Right atrium auricular region (tissue), 2 donors: ENCODE results near the gene RBM17. TPM values are rescaled to one million over a fixed set of nuclear protein-coding genes. Genes with fewer than 3 reads are reported as not detected.
"Not testable (repeated sequence)": the region's sequence is repeated elsewhere in the genome, so short reads cannot be mapped to it uniquely, and the experiment has no call there.

ENCODE experiments used
- DNase-seq: peaks from one replicate; pipeline ENCODE4 v3.0.0-alpha.2; 2019; ENCODE audit warnings: low spot score
- H3K27ac ChIP-seq, 2 donors: fragments of 200-600 bp; sonication (generic); 1 replicate in 1 of 2; 2 replicates in 1 of 2; pipeline ENCODE4 v1.5.1; 2016 to 2019
- H3K27me3 ChIP-seq, 2 donors: fragments of 200-600 bp; sonication (generic); one replicate each; pipeline versions ENCODE4 v1.5.1 to v1.6.0; 2017 to 2019
- H3K36me3 ChIP-seq: fragments of 200-600 bp; sonication (generic); one replicate; pipeline ENCODE4 v1.5.1; 2016
- H3K4me1 ChIP-seq, 2 donors: fragments of 200-600 bp; sonication (generic); one replicate each; pipeline versions ENCODE4 v1.5.1 to v1.6.0; 2017 to 2019
- H3K4me3 ChIP-seq, 2 donors: fragments of 200-600 bp; sonication (generic); 1 replicate in 1 of 2; 2 replicates in 1 of 2; pipeline ENCODE4 v1.5.1; 2017 to 2019; ENCODE audit warnings: mild to moderate bottlenecking in 1 of 2, moderate library complexity in 1 of 2
- H3K9me3 ChIP-seq, 2 donors: fragments of 200-600 bp; sonication (generic); one replicate each; pipeline ENCODE4 v1.5.1; 2019
- CTCF ChIP-seq, 2 donors: fragments of 200-600 bp; sonication (generic); IDR thresholded peaks; one replicate each; pipeline ENCODE4 v1.5.1; 2019; ENCODE audit warnings: antibody characterized with exemption in 2 of 2
- total RNA-seq, 2 donors: library from RNA; depleted of rRNA; stranded (reverse); fragments of >200 nt; gene quantifications; one replicate each; pipeline ENCODE4 v1.1.0, GENCODE V29; 2016

Gene RBM17
- total RNA-seq, 2 donors from 2014 or later: 27.4 to 30.1 TPM

GRCh38 chr10:6098156-6098555, 9.3 kb downstream of the RBM17 start:
- TF ChIP-seq CTCF (IDR thresholded peaks at IDR 0.05): no peak
- H3K36me3 ChIP-seq: peaks cover 30% of the 10 kb centered on the region
- H3K4me1 ChIP-seq: peaks cover 0 to 24% of the 10 kb centered on the region in 2 donors
- H3K9me3 ChIP-seq: no peaks in the 10 kb centered on the region
- no peak overlapping the region for H3K27ac ChIP-seq
- H3K27me3 ChIP-seq: no peaks in the 10 kb centered on the region
- H3K4me3 ChIP-seq: no peak overlapping the region
- DNase-seq: no peak

GRCh38 chr10:6100370-6100769, 11.5 kb downstream of the RBM17 start:
- H3K4me1 ChIP-seq: peaks cover 0 to 10% of the 10 kb centered on the region in 2 donors
- peaks cover 37% of the 10 kb centered on the region for H3K36me3 ChIP-seq
- no peaks in the 10 kb centered on the region for H3K27me3 ChIP-seq
- TF ChIP-seq CTCF (IDR thresholded peaks at IDR 0.05): no peak
- DNase-seq: no peak
- no peak overlapping the region for H3K4me3 ChIP-seq
- H3K27ac ChIP-seq: no peak overlapping the region
- no peaks in the 10 kb centered on the region for H3K9me3 ChIP-seq

- DNase-seq: no peak
- H3K27me3 ChIP-seq: no peaks in the 10 kb centered on the region
- H3K4me3 ChIP-seq: no peak overlapping the region
- H3K4me1 ChIP-seq: peaks cover 0 to 2% of the 10 kb centered on the region in 2 donors
- peaks cover 45% of the 10 kb centered on the region for H3K36me3 ChIP-seq
- H3K27ac ChIP-seq: no peak overlapping the region
- no peak for TF ChIP-seq CTCF (IDR thresholded peaks at IDR 0.05)
- H3K9me3 ChIP-seq: no peaks in the 10 kb centered on the region
Observed at GRCh38 chr10:6101181-6101580, 12.3 kb downstream of the RBM17 start.

- H3K4me3 ChIP-seq: no peak overlapping the region
- H3K27me3 ChIP-seq: no peaks in the 10 kb centered on the region
- TF ChIP-seq CTCF (IDR thresholded peaks at IDR 0.05): no peak
- H3K4me1 ChIP-seq: no peaks in the 10 kb centered on the region
- H3K27ac ChIP-seq: no peak overlapping the region
- no peaks in the 10 kb centered on the region for H3K9me3 ChIP-seq
- peaks cover 44% of the 10 kb centered on the region for H3K36me3 ChIP-seq
- DNase-seq: no peak
Observed at GRCh38 chr10:6102128-6102527, 13.3 kb downstream of the RBM17 start.

GRCh38 chr10:6103591-6103990, 14.8 kb downstream of the RBM17 start:
- DNase-seq: no peak
- Histone ChIP-seq H3K4me1 (no peaks in the 10 kb centered on the region), H3K36me3 (peaks cover 47% of the 10 kb centered on the region), H3K4me3 (no peak overlapping the region), H3K27me3 (no peaks in the 10 kb centered on the region), H3K9me3 (no peaks in the 10 kb centered on the region), H3K27ac (no peak overlapping the region)
- TF ChIP-seq CTCF (IDR thresholded peaks at IDR 0.05): no peak

GRCh38 chr10:6107616-6108015, 18.8 kb downstream of the RBM17 start:
- H3K4me1 ChIP-seq, H3K9me3 ChIP-seq, H3K27me3 ChIP-seq, H3K27ac ChIP-seq, H3K4me3 ChIP-seq, DNase-seq: not testable (repeated sequence)
- peaks cover 69% of the 10 kb centered on the region for H3K36me3 ChIP-seq
